Islet of Langerhans (tissue), 1 donor: ENCODE measurements around the gene PSAT1.

Experiments used
- FAIRE-seq: peaks from one replicate; lab custom pipeline; 2011; peaks lifted over from hg19 to GRCh38; lab: Jason Lieb, UNC

Gene PSAT1

GRCh38 chr9:78365748-78366697 lies 69.1 kb downstream of the PSAT1 start:
- FAIRE-seq: peak; percentile 49

GRCh38 chr9:78366827-78367226 lies 69.9 kb downstream of the PSAT1 start:
- no peak for FAIRE-seq

GRCh38 chr9:78368236-78368635 lies 71.3 kb downstream of the PSAT1 start:
- no peak for FAIRE-seq

- no peak for FAIRE-seq
These were observed 72.8 kb downstream of the PSAT1 start for GRCh38 chr9:78369639-78370219.

- FAIRE-seq: no peak
These were observed 74.1 kb downstream of the PSAT1 start for GRCh38 chr9:78370991-78371390.

GRCh38 chr9:78371981-78372380 lies 75.1 kb downstream of the PSAT1 start:
- FAIRE-seq: no peak
